ENCODE data around the gene TANK.

TANK gene

GRCh38 chr2:161146209-161146775, 13.9 kb upstream of the TANK start:
- TF ChIP-seq, protein P1, sequence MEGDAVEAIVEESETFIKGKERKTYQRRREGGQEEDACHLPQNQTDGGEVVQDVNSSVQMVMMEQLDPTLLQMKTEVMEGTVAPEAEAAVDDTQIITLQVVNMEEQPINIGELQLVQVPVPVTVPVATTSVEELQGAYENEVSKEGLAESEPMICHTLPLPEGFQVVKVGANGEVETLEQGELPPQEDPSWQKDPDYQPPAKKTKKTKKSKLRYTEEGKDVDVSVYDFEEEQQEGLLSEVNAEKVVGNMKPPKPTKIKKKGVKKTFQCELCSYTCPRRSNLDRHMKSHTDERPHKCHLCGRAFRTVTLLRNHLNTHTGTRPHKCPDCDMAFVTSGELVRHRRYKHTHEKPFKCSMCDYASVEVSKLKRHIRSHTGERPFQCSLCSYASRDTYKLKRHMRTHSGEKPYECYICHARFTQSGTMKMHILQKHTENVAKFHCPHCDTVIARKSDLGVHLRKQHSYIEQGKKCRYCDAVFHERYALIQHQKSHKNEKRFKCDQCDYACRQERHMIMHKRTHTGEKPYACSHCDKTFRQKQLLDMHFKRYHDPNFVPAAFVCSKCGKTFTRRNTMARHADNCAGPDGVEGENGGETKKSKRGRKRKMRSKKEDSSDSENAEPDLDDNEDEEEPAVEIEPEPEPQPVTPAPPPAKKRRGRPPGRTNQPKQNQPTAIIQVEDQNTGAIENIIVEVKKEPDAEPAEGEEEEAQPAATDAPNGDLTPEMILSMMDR (conservative IDR thresholded peaks at IDR 0.05) = no peak
- no peak for TF ChIP-seq ZFX (IDR thresholded peaks at IDR 0.05)

DNA sequence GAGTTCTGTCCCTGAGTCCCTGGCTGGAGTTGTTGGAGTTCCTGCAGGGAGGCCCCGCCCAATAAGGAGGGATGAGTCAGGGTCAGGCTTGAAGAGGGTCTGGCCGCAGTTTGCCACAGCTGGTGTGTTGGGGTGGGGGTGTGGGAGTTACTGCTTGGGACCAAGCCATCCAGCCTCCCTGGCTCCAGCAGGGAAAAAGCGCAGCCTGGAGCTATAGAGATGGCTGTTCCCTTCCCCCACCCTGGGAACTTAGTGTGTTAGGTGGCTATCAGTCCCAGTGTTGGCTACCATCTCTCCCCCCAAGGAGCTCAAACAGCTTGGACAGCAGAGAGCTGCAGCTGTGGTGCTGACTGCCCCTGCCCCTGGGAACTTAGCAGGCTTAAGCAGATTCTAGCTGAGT, 13.2 kb upstream of the TANK start:
- H3K27ac ChIP-seq = no peak overlapping the region
- TF ChIP-seq, protein P1 (conservative IDR thresholded peaks at IDR 0.05) = no peak
- no peak for TF ChIP-seq ZFX (IDR thresholded peaks at IDR 0.05)

More at GRCh38 chr2:161146209-161146775, 13.9 kb upstream of the TANK start:
- no peak overlapping the region for H3K27ac ChIP-seq

DNA sequence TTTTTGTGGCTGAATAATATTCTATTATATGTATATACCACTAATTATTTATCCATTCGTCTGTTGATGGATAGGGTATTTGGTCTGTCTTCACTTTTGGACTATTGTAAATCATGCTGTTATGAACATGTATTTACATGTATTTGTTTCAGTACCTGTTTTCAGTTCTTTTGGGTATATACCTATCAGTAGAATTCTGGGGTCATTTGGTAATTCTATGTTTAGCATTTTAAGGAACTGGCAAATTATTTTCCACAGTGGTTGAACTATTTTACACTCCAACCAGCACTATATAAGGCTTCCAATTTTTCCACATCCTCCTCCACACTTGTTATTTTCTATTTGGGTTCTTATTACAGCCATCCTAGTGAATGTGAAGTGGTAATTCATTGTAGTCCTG, 12.4 kb upstream of the TANK start:
- TF ChIP-seq, protein P1 (conservative IDR thresholded peaks at IDR 0.05) = no peak
- TF ChIP-seq ZFX (IDR thresholded peaks at IDR 0.05) = no peak

GRCh38 chr2:161150704-161151103, 9.5 kb upstream of the TANK start:
- TF ChIP-seq, protein P1 (conservative IDR thresholded peaks at IDR 0.05) = no peak
- TF ChIP-seq ZFX (IDR thresholded peaks at IDR 0.05) = no peak
- H3K27ac ChIP-seq = no peak overlapping the region

More for the DNA sequence above, 12.4 kb upstream of the TANK start:
- H3K27ac ChIP-seq = no peak overlapping the region

DNA sequence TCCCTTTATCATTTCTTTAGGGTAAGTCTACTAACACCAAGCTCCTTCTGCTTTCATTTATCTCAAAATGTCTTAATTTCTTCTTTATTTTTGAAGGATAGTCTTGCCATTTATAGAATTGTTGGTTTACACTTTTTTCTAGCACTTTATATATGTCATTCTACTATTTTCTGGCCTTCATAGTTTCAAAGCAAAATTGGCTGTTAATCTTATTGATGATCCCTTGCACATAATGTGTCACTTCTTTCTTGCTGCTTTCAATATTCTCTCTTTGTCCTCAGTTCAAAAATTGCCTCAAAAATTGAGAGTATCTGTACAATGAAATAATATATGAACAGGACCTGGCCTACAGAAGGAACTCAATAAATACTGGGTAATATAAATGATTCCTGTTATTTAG, 7.9 kb upstream of the TANK start:
- TF ChIP-seq, protein P1 (conservative IDR thresholded peaks at IDR 0.05) = no peak
- TF ChIP-seq ZFX (IDR thresholded peaks at IDR 0.05) = no peak
- H3K27ac ChIP-seq = no peak overlapping the region

DNA sequence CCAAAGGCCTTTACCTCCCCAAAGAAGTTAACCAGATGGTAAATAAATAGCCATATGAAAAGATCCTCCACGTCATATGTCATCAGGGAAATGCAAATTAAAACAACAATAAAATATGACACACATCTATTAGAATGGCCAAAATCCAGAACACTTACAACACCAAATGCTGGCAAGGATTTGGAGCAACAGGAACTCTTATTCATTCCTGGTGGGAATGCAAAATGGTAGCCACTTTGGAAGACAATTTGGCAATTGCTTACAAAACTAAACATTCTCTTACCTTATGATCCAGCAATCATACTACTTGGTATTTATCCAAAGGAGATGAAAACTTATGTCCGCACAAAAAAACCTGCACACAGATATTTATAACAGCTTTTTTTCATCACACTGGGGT, 1.3 kb upstream of the TANK start:
- no peak for TF ChIP-seq ZFX (IDR thresholded peaks at IDR 0.05)
- TF ChIP-seq, protein P1 (conservative IDR thresholded peaks at IDR 0.05) = no peak

DNA sequence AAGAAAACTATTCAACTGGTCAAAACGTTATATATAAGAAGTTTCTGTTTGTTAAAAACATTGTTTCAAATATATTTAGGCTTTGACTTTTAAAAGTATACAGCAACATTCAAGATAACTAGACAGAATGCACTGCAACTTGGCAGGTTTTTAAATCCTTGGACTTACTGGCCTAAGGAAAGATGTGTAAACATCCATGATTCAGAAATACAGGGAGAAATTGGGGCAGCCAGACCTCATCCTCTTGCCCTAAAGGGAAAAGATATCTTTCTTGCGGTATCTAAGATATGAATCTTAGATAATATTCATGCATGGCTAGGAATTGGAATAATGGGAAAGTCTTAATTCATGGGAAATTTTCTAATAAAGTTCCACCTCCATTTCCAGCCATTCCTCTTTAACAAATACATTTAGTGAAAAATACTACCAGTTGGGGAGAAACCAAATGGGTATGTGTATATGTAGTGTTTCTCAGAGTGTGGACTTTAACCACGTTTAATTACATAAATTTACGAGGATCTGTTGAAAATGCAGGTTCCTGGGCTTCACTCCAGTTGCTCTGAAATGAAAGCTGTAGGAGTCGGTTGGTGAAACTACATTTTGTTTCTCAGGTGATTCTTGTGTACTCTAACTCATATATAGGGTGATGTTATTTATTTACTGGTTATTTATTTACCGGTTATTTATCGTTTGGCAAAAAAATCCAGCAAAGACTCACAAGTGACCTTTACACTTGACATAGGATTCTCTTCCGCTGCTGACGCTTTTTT, 587 bp upstream of the TANK start:
- no peak overlapping the region; the same call in 1 of the 2 replicates for H3K27ac ChIP-seq
- TF ChIP-seq ZFX (IDR thresholded peaks at IDR 0.05) = no peak
- TF ChIP-seq, protein P1 (conservative IDR thresholded peaks at IDR 0.05) = no peak

More for the DNA sequence above, 1.3 kb upstream of the TANK start:
- H3K27ac ChIP-seq = no peak overlapping the region

Data from C4-2B (cell line).